Uterus (tissue), 4 donors: Measurements from ENCODE around the gene TPPP. TPM values are rescaled to one million over a fixed set of nuclear protein-coding genes. Genes with fewer than 3 reads are reported as not detected.

Source experiments
- DNase-seq, 2 donors: peaks; one replicate each; pipeline ENCODE4 v3.0.0-alpha.2; 2019 to 2020
- H3K27ac ChIP-seq, 2 donors: fragments of 200-600 bp; sonication (generic); 1 replicate in 1 of 2; 2 replicates in 1 of 2; pipeline ENCODE4 v1.5.1; 2016 to 2018
- H3K27me3 ChIP-seq, 2 donors: fragments of 200-600 bp; sonication (generic); one replicate each; pipeline ENCODE4 v1.5.1; 2018 to 2019; ENCODE audit warnings: control low read depth in 1 of 2
- H3K36me3 ChIP-seq, 2 donors: fragments of 200-600 bp; sonication (generic); one replicate each; pipeline ENCODE4 v1.5.1; 2019; ENCODE audit warnings: control low read depth in 1 of 2
- H3K4me1 ChIP-seq, 2 donors: fragments of 200-600 bp; sonication (generic); one replicate each; pipeline ENCODE4 v1.5.1; 2018 to 2019; ENCODE audit warnings: control low read depth in 1 of 2
- H3K4me3 ChIP-seq, 2 donors: fragments of 200-600 bp; sonication (generic); 1 replicate in 1 of 2; 2 replicates in 1 of 2; pipeline ENCODE4 v1.5.1; 2018 to 2019; ENCODE audit warnings: mild to moderate bottlenecking in 1 of 2
- H3K9me3 ChIP-seq, 2 donors: fragments of 200-600 bp; sonication (generic); one replicate each; pipeline ENCODE4 v1.5.1; 2019; ENCODE audit warnings: control low read depth in 1 of 2
- CTCF ChIP-seq, 4 experiments: fragments of 200-600 bp in 2 of 4; fragments of 450-650 bp in 2 of 4; sonication (generic) in 2 of 4; IDR thresholded peaks; one replicate each; pipeline ENCODE4 v1.5.1; 2016 to 2019; ENCODE audit warnings: antibody characterized with exemption in 4 of 4, mild to moderate bottlenecking in 2 of 4, moderate library complexity in 1 of 4
- POLR2A ChIP-seq, 2 donors: fragments of 450-650 bp; IDR thresholded peaks; one replicate each; pipeline ENCODE4 v1.6.1; 2016; ENCODE audit warnings: antibody characterized with exemption in 2 of 2, mild to moderate bottlenecking in 1 of 2, moderate library complexity in 1 of 2
- intact Hi-C: fragments of 100-400 bp; cut with DNase I; formaldehyde crosslinking; loops from one replicate; pipeline ENCODE4 v1.15.1; 2023; ENCODE audit warnings: low total_unique reads
- total RNA-seq, 4 donors: library from RNA; depleted of rRNA in 3 of 4; stranded (reverse); fragments of >200 nt in 3 of 4; gene quantifications; one replicate each; pipeline versions ENCODE4 v1.1.0 to v1.2.4, GENCODE V29; 2014 to 2023
- donor health status: DM: yes; HTN: yes; CAD: no.

TPPP gene
- total RNA-seq, 4 donors from 2014 or later: 0.26 to 8.0 (median 1.0) TPM

- Histone ChIP-seq H3K36me3 (no peaks in the 10 kb centered on the region), H3K27me3 (no peaks in the 10 kb centered on the region), H3K4me3 (no peak overlapping the region), H3K4me1 (no peaks in the 10 kb centered on the region), H3K9me3 (no peaks in the 10 kb centered on the region), H3K27ac (no peak overlapping the region)
- DNase-seq: no peak
- intact Hi-C loops: no loop called here
- TF ChIP-seq CTCF (IDR thresholded peaks at IDR 0.05): no peak
- no peak for TF ChIP-seq POLR2A (IDR thresholded peaks at IDR 0.05)
These were observed 28.7 kb downstream of the TPPP start for GRCh38 chr5:664343-664993.

GRCh38 chr5:663436-664342 is 29.5 kb downstream of the TPPP start:
- DNase-seq: no peak
- Histone ChIP-seq H3K27ac (no peak overlapping the region), H3K27me3 (no peaks in the 10 kb centered on the region), H3K9me3 (no peaks in the 10 kb centered on the region), H3K4me1 (no peaks in the 10 kb centered on the region), H3K36me3 (no peaks in the 10 kb centered on the region), H3K4me3 (no peak overlapping the region)
- intact Hi-C loops: no loop called here
- TF ChIP-seq POLR2A (IDR thresholded peaks at IDR 0.05) (no peak), CTCF (IDR thresholded peaks at IDR 0.05) (no peak)

- Histone ChIP-seq H3K27me3 (no peaks in the 10 kb centered on the region), H3K4me3 (no peak overlapping the region), H3K4me1 (no peaks in the 10 kb centered on the region), H3K27ac (no peak overlapping the region), H3K9me3 (no peaks in the 10 kb centered on the region), H3K36me3 (no peaks in the 10 kb centered on the region)
- TF ChIP-seq POLR2A (IDR thresholded peaks at IDR 0.05): no peak
- no peak for TF ChIP-seq CTCF (IDR thresholded peaks at IDR 0.05)
- intact Hi-C loops: no loop called here
- no peak for DNase-seq
These were observed 30.3 kb downstream of the TPPP start for GRCh38 chr5:662751-663435.

- Histone ChIP-seq H3K4me1 (no peaks in the 10 kb centered on the region), H3K36me3 (no peaks in the 10 kb centered on the region), H3K9me3 (no peaks in the 10 kb centered on the region), H3K27ac (no peak overlapping the region), H3K4me3 (no peak overlapping the region), H3K27me3 (no peaks in the 10 kb centered on the region)
- no peak for DNase-seq
- intact Hi-C loops: no loop called here
- TF ChIP-seq POLR2A (IDR thresholded peaks at IDR 0.05): no peak
- no peak for TF ChIP-seq CTCF (IDR thresholded peaks at IDR 0.05)
These were observed 31.0 kb downstream of the TPPP start for GRCh38 chr5:661891-662750.
